Suprapubic skin (tissue), 3 donors: ENCODE results near the gene SH3BP4.

Source experiments
- POLR2AphosphoS5 ChIP-seq, 3 donors: sonication (generic); formaldehyde crosslinking; IDR thresholded peaks; one replicate each; pipeline ENCODE4 v1.6.1; 2017; ENCODE audit warnings: antibody characterized with exemption in 3 of 3
- TF ChIP-seq, protein P1 (sequence below), 2 donors: fragments of 200-600 bp in 1 of 2; fragments of 450-650 bp in 1 of 2; sonication (generic) in 1 of 2; IDR thresholded peaks; one replicate each; pipeline ENCODE4 v1.5.1; 2016 to 2019; ENCODE audit warnings: antibody characterized with exemption in 2 of 2, mild to moderate bottlenecking in 1 of 2, moderate library complexity in 1 of 2

DNA sequence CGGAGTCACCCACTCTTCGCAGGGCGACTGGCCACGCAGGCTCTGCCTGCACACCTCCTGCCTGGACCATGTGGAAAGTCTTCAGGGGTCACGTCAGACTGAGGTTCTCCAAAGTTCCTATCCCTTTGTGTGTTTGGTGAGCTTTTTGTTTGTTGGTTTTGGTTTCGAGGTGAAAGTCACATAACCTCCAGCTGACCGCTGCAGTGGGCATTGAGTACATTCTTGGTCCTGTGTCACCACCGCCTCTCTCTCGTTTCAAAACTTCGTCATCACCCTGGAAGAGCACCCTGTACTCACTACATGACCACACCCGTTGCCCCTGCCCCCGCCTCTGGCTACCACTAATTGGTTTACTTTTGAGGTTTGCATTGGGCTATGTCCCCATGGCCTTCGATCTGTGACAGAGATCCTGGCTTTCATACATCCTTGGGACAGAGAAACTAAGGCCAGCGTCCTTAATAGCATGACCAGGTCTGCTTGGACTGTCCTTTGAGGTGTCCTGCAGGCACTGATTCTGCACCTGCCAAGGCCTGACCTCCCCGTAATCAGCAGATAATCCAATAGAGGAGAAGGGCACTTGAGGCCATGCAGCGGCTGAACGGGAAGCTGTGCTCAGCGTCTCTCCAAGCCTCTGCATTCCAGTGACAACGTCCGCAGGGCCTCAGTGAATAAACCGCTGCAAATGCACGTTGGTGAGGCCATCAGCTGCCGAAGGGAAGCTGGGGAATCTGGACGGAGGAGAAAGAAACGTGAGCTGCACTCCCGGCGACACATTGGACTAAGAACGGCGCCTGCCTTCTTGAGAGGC is 46.8 kb downstream of the SH3BP4 start:
- TF ChIP-seq, protein P1, sequence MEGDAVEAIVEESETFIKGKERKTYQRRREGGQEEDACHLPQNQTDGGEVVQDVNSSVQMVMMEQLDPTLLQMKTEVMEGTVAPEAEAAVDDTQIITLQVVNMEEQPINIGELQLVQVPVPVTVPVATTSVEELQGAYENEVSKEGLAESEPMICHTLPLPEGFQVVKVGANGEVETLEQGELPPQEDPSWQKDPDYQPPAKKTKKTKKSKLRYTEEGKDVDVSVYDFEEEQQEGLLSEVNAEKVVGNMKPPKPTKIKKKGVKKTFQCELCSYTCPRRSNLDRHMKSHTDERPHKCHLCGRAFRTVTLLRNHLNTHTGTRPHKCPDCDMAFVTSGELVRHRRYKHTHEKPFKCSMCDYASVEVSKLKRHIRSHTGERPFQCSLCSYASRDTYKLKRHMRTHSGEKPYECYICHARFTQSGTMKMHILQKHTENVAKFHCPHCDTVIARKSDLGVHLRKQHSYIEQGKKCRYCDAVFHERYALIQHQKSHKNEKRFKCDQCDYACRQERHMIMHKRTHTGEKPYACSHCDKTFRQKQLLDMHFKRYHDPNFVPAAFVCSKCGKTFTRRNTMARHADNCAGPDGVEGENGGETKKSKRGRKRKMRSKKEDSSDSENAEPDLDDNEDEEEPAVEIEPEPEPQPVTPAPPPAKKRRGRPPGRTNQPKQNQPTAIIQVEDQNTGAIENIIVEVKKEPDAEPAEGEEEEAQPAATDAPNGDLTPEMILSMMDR (IDR thresholded peaks at IDR 0.05) = no peak
- no peak for TF ChIP-seq POLR2AphosphoS5 (IDR thresholded peaks at IDR 0.05)
